GM12878 (cell line): ENCODE measurements around the gene FMC1. TPM values are rescaled to one million over a fixed set of nuclear protein-coding genes. Genes with fewer than 3 reads are reported as not detected.

Experiments
- ATAC-seq: fragments of 200-7000 bp; cut with Tn5 transposase; 3 replicates; pipeline ENCODE4 v1.9.1; 2020; ENCODE audit warnings: mild to moderate bottlenecking, moderate library complexity
- BruUV-seq: library from RNA; stranded (reverse); fragments of 400-500 nt; replicated peaks from 2 replicates; lab custom pipeline; 2021; lab: Mats Ljungman, UMichigan
- CTCF ChIA-PET: fragments of 300-600 bp; sonication (Branson Sonifier 250); formaldehyde crosslinking; extraction: SDS; loops from one replicate; lab custom pipeline; 2021; ENCODE audit warnings: inconsistent platforms; lab: Yijun Ruan, JAX
- POLR2A ChIA-PET: fragments of 350-600 bp; formaldehyde crosslinking; extraction: SDS; loops from one replicate; lab custom pipeline; 2021; ENCODE audit warnings: inconsistent platforms; lab: Charles Lee
- RAD21 ChIA-PET: fragments of 300-600 bp; sonication (Branson Sonifier 250); formaldehyde crosslinking; loops from one replicate; lab custom pipeline; 2023; ENCODE audit warnings: antibody characterized with exemption; ENCODE audit not compliant: unreplicated experiment; lab: Charles Lee
- SMC1A ChIA-PET: fragments of 300-600 bp; sonication (Branson Sonifier 250); formaldehyde crosslinking; loops from one replicate; lab custom pipeline; 2023; ENCODE audit not compliant: unreplicated experiment, uncharacterized antibody; lab: Charles Lee
- DNase-seq: peaks from one replicate; pipeline ENCODE4 v3.0.0-alpha.2; 2011; ENCODE audit warnings: low read depth, low spot score
- FAIRE-seq: peaks from 3 replicates; lab custom pipeline; 2011; peaks lifted over from hg19 to GRCh38; lab: Jason Lieb, UNC
- H2AFZ ChIP-seq: 2 replicates; pipeline ENCODE4 v1.6.0; 2011; ENCODE audit warnings: low read depth, low read length, control low read depth; ENCODE audit not compliant: control insufficient read depth
- H3K27ac ChIP-seq: 2 replicates; pipeline ENCODE4 v1.5.1; 2011; ENCODE audit warnings: control low read depth; ENCODE audit not compliant: control insufficient read depth, insufficient read depth
- H3K27me3 ChIP-seq, 2 experiments: replicated peaks in 1 of 2; 2 replicates each; pipeline versions ENCODE4 v1.6.0 to v1.6.1; 2011; ENCODE audit warnings: low read length in 1 of 2; ENCODE audit not compliant: control insufficient read depth in 2 of 2, insufficient read depth in 2 of 2
- H3K36me3 ChIP-seq, 2 experiments: 2 replicates each; pipeline ENCODE4 v1.5.1; 2011; ENCODE audit warnings: low read length in 1 of 2; ENCODE audit not compliant: control insufficient read depth in 2 of 2, insufficient read depth in 2 of 2
- H3K4me1 ChIP-seq: 2 replicates; pipeline ENCODE4 v1.6.1; 2011; ENCODE audit warnings: mild to moderate bottlenecking, low read length, moderate library complexity, mixed read lengths; ENCODE audit not compliant: control insufficient read depth, insufficient read depth
- H3K4me2 ChIP-seq: 2 replicates; pipeline ENCODE4 v1.6.0; 2011; ENCODE audit warnings: control low read depth; ENCODE audit not compliant: control insufficient read depth, insufficient read depth
- H3K4me3 ChIP-seq: fragments of 200-600 bp; sonication (generic); 2 replicates; pipeline ENCODE4 v1.5.1; 2016
- H3K79me2 ChIP-seq: 2 replicates; pipeline ENCODE4 v1.6.0; 2011; ENCODE audit warnings: low read length; ENCODE audit not compliant: control insufficient read depth, insufficient read depth
- H3K9ac ChIP-seq: 2 replicates; pipeline ENCODE4 v1.8.0; 2011; ENCODE audit warnings: low read length, control low read depth, mixed read lengths; ENCODE audit not compliant: control insufficient read depth, insufficient read depth
- H3K9me3 ChIP-seq: replicated peaks from 3 replicates; pipeline ENCODE4 v1.5.1; 2011; ENCODE audit warnings: mild to moderate bottlenecking, low read length; ENCODE audit not compliant: control insufficient read depth, insufficient read depth
- H4K20me1 ChIP-seq: 2 replicates; pipeline ENCODE4 v1.6.0; 2011; ENCODE audit not compliant: control insufficient read depth, insufficient read depth
- ETV6 ChIP-seq, 2 experiments: fragments of 450-650 bp in 1 of 2; IDR thresholded peaks in 1 of 2; conservative IDR thresholded peaks in 1 of 2; 2 replicates each; pipeline ENCODE4 v1.6.1; 2014; ENCODE audit warnings: antibody characterized with exemption in 1 of 2, borderline replicate concordance in 1 of 2, low read depth in 1 of 2, mild to moderate bottlenecking in 1 of 2, moderate library complexity in 1 of 2
- POLR2AphosphoS2 ChIP-seq: IDR thresholded peaks from 2 replicates; pipeline ENCODE4 v1.6.1; 2011; ENCODE audit warnings: low read depth, mild to moderate bottlenecking, low read length, improper control_type of control experiment, moderate library complexity
- SKIL ChIP-seq: fragments of 450-650 bp; IDR thresholded peaks from 2 replicates; pipeline ENCODE4 v1.6.1; 2017; ENCODE audit warnings: mild to moderate bottlenecking, low read depth, inconsistent platforms; ENCODE audit not compliant: poor library complexity, severe bottlenecking
- SMAD1 ChIP-seq: fragments of 450-650 bp; IDR thresholded peaks from 2 replicates; pipeline ENCODE4 v1.6.1; 2018; ENCODE audit warnings: mild to moderate bottlenecking, low read depth; ENCODE audit not compliant: partially characterized antibody
- SMAD5 ChIP-seq: IDR thresholded peaks from 2 replicates; pipeline ENCODE4 v1.6.1; 2016; ENCODE audit warnings: antibody characterized with exemption, low read depth
- STAT1 ChIP-seq: fragments of 450-650 bp; conservative IDR thresholded peaks from 2 replicates; pipeline ENCODE4 v1.6.1; 2014; ENCODE audit warnings: antibody characterized with exemption, mild to moderate bottlenecking
- TBL1XR1 ChIP-seq: IDR thresholded peaks from 2 replicates; pipeline ENCODE4 v1.6.1; 2012; ENCODE audit warnings: low read depth, low read length, improper control_type of control experiment
- ZBED1 ChIP-seq: IDR thresholded peaks from 2 replicates; pipeline ENCODE4 v1.6.1; 2016; ENCODE audit warnings: borderline replicate concordance
- WGBS: methylation state at CpG from one replicate; pipeline ENCODE4 v1.1.6; 2016; ENCODE audit warnings: low lambda C conversion rate; ENCODE audit not compliant: insufficient replicate concordance, insufficient coverage; ENCODE audit errors: missing lambda C conversion rate; 5-methylcytosine and 5-hydroxymethylcytosine counted together
- in situ Hi-C: fragments of 300-500 bp; cut with MboI; formaldehyde crosslinking; loops from 9 replicates; pipeline ENCODE4 v1.14.3; 2018; ENCODE audit warnings: mixed read lengths
- intact Hi-C: fragments of 100-400 bp; cut with micrococcal nuclease; formaldehyde crosslinking; loops from one replicate; pipeline ENCODE4 v1.14.2; 2022; ENCODE audit not compliant: unreplicated experiment
- polyA plus RNA-seq, 11 experiments: library from polyadenylated mRNA; depleted of rRNA in 4 of 11; unstranded in 6 of 11; stranded (reverse) in 5 of 11; fragments of >200 nt; fragmentation: Nextera tagmentation in 4 of 11; fragmentation: Illumina TruSeq in 1 of 11; extraction: Ambion mirVana in 4 of 11; extraction: Trizol in 1 of 11; gene quantifications; 1 replicate in 1 of 11; 2 replicates in 10 of 11; pipeline versions ENCODE4 v1.2.1 to v1.2.3, GENCODE V29; 2011 to 2016; ENCODE audit warnings: inconsistent platforms in 2 of 11, missing spikeins in 2 of 11, low read depth in 1 of 11
- total RNA-seq, 4 experiments: library from RNA; depleted of rRNA in 3 of 4; stranded (reverse); fragments of >200 nt in 3 of 4; fragmentation: Illumina TruSeq in 1 of 4; extraction: Trizol in 1 of 4; gene quantifications; 2 replicates each; pipeline versions ENCODE4 v1.2.1 to v1.2.3, GENCODE V29; 2013 to 2021
- TF ChIP-seq, protein P1 (sequence below): IDR thresholded peaks from 2 replicates; pipeline ENCODE4 v1.6.1; 2012; ENCODE audit warnings: improper control_type of control experiment, low read depth, low read length; ENCODE audit not compliant: insufficient replicate concordance
- TF ChIP-seq, protein P2 (sequence below): fragments of 450-650 bp; IDR thresholded peaks from 2 replicates; pipeline ENCODE4 v1.6.1; 2016; ENCODE audit warnings: mild to moderate bottlenecking
- TF ChIP-seq, protein P3 (sequence below): fragments of 450-650 bp; IDR thresholded peaks from 2 replicates; pipeline ENCODE4 v1.6.1; 2016; ENCODE audit warnings: mild to moderate bottlenecking

FMC1 gene
- total and polyA plus RNA-seq, 10 of the 15 experiments (the other 5 are each of a cell fraction or from before 2014, with no cell fraction given), result 4.2 to 60.4 (median 15.6) TPM

DNA sequence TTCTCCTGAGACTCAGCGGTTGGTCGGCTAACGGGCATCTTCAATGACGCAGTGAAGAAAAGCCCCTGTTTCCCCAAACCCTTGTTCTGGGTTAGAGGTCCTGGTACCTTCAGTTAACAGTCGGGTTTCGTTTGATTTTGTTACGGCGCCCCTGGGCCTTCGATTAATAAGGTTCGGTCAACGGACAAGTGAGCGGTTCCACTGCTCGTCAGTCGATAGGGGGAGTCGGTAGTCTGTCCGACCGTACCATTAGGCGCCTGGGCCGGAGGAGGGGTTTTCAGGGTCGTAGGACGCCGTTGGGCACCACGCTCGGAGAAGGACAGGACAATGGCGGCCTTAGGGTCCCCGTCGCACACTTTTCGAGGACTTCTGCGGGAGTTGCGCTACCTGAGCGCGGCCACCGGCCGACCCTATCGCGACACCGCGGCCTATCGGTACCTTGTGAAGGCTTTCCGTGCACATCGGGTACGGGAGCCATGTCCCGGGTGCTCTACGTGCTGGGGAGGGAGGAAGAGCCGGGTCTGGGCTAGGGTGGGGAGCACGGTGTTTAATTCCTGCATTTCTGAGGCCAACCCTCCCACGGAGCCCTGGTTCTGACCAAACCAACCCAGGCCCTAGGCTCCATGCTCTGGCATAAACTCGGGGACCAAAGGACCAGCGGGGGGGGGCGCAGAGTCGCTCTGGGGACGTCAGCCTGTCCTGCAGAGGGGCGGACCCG lies at the start of gene FMC1 (continued):
- TF ChIP-seq, protein P1, sequence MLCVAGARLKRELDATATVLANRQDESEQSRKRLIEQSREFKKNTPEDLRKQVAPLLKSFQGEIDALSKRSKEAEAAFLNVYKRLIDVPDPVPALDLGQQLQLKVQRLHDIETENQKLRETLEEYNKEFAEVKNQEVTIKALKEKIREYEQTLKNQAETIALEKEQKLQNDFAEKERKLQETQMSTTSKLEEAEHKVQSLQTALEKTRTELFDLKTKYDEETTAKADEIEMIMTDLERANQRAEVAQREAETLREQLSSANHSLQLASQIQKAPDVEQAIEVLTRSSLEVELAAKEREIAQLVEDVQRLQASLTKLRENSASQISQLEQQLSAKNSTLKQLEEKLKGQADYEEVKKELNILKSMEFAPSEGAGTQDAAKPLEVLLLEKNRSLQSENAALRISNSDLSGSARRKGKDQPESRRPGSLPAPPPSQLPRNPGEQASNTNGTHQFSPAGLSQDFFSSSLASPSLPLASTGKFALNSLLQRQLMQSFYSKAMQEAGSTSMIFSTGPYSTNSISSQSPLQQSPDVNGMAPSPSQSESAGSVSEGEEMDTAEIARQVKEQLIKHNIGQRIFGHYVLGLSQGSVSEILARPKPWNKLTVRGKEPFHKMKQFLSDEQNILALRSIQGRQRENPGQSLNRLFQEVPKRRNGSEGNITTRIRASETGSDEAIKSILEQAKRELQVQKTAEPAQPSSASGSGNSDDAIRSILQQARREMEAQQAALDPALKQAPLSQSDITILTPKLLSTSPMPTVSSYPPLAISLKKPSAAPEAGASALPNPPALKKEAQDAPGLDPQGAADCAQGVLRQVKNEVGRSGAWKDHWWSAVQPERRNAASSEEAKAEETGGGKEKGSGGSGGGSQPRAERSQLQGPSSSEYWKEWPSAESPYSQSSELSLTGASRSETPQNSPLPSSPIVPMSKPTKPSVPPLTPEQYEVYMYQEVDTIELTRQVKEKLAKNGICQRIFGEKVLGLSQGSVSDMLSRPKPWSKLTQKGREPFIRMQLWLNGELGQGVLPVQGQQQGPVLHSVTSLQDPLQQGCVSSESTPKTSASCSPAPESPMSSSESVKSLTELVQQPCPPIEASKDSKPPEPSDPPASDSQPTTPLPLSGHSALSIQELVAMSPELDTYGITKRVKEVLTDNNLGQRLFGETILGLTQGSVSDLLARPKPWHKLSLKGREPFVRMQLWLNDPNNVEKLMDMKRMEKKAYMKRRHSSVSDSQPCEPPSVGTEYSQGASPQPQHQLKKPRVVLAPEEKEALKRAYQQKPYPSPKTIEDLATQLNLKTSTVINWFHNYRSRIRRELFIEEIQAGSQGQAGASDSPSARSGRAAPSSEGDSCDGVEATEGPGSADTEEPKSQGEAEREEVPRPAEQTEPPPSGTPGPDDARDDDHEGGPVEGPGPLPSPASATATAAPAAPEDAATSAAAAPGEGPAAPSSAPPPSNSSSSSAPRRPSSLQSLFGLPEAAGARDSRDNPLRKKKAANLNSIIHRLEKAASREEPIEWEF, result no peak
- TF ChIP-seq, protein P2, sequence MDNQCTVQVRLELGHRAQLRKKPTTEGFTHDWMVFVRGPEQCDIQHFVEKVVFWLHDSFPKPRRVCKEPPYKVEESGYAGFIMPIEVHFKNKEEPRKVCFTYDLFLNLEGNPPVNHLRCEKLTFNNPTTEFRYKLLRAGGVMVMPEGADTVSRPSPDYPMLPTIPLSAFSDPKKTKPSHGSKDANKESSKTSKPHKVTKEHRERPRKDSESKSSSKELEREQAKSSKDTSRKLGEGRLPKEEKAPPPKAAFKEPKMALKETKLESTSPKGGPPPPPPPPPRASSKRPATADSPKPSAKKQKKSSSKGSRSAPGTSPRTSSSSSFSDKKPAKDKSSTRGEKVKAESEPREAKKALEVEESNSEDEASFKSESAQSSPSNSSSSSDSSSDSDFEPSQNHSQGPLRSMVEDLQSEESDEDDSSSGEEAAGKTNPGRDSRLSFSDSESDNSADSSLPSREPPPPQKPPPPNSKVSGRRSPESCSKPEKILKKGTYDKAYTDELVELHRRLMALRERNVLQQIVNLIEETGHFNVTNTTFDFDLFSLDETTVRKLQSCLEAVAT, result no peak
- no peak; the same call in 1 of the 2 replicates for TF ChIP-seq TBL1XR1

DNA sequence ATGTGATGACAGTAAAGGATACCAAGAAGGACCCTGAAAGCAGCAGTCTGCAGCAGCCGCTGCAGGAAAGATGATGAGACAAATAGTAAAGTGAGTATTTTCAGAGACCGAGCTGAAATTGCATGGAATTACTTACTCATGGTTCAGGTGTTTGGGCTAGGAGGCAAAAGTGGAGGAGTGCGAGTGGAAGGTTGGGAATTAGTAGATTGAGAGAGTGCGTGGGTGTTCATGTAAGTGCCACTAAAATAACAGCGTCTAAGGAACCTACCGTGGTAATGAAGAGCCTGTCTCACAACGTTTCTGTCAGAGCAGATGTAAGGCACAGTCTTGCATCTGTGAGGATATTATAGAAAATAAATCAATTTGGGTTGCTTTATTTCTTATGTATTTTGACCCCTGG lies 48.3 kb upstream of the FMC1 start:
- no peak overlapping the region for H3K27ac ChIP-seq
- H3K4me1 ChIP-seq, result no peaks in the 10 kb centered on the region
- ChIA-PET RAD21 (no interaction called here), POLR2A (interaction anchor here (0.6 kb wide), 2 partner anchors 11 to 411 kb away, joined by 3 to 5 read pairs; no protein-coding TSS in a partner anchor), CTCF (no interaction called here), SMC1A (no interaction called here)
- DNase-seq, result no peak
- no peak for FAIRE-seq
- H3K27me3 ChIP-seq, result no peaks in the 10 kb centered on the region
- intact Hi-C loops, result no loop called here
- BruUV-seq, result no TSS peak
- no peak overlapping the region for H3K9ac ChIP-seq
- in situ Hi-C loops, result no loop called here
- H2AFZ ChIP-seq, result no peak overlapping the region
- 94% methylated on average over 7 of the region's 7 CpGs for WGBS
- no peaks in the 10 kb centered on the region for H3K79me2 ChIP-seq
- H3K4me3 ChIP-seq, result no peak overlapping the region
- H3K4me2 ChIP-seq, result no peak overlapping the region
- H3K36me3 ChIP-seq, result peaks cover 0 to 4% of the 10 kb centered on the region in 2 experiments; a peak in 3 of 4 replicates
- no peaks in the 10 kb centered on the region for H4K20me1 ChIP-seq
- ATAC-seq, result no peak
- H3K9me3 ChIP-seq, result no peaks in the 10 kb centered on the region
- TF ChIP-seq ETV6 (conservative IDR thresholded peaks at IDR 0.05 in 1 of 2, IDR thresholded peaks at IDR 0.05 in 1 of 2; ENCODE audit: borderline replicate concordance in 1 of 2, low read depth in 1 of 2) (no peak), SMAD1 (no peak), ZBED1 (no peak), SKIL (no peak), POLR2AphosphoS2 (no peak), STAT1 (no peak), SMAD5 (no peak)
- TF ChIP-seq, protein P3, sequence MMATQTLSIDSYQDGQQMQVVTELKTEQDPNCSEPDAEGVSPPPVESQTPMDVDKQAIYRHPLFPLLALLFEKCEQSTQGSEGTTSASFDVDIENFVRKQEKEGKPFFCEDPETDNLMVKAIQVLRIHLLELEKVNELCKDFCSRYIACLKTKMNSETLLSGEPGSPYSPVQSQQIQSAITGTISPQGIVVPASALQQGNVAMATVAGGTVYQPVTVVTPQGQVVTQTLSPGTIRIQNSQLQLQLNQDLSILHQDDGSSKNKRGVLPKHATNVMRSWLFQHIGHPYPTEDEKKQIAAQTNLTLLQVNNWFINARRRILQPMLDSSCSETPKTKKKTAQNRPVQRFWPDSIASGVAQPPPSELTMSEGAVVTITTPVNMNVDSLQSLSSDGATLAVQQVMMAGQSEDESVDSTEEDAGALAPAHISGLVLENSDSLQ, result no peak
